Measurements from ENCODE around the gene PRRT4.

PRRT4 gene

DNA sequence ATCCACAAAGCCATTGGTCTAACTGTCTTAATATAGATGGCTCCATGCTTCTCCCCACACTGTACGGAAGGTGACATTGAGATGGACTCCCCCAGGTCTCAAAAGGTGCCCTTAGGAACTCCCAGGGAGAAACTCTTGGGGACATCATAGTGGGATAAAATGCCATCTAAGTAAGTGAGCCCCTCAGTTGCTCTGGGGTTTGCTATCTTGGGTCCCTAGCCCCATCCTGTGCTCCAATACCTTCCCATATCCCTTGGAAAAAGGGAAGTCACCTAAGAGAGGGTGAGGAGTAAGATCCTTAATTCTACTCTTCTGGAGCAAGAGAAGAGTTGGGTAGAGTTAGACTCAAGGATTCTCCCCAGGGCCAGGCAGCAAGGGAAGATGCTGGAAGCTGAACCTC, 7.9 kb downstream of the PRRT4 start:
- TF ChIP-seq, protein P1, sequence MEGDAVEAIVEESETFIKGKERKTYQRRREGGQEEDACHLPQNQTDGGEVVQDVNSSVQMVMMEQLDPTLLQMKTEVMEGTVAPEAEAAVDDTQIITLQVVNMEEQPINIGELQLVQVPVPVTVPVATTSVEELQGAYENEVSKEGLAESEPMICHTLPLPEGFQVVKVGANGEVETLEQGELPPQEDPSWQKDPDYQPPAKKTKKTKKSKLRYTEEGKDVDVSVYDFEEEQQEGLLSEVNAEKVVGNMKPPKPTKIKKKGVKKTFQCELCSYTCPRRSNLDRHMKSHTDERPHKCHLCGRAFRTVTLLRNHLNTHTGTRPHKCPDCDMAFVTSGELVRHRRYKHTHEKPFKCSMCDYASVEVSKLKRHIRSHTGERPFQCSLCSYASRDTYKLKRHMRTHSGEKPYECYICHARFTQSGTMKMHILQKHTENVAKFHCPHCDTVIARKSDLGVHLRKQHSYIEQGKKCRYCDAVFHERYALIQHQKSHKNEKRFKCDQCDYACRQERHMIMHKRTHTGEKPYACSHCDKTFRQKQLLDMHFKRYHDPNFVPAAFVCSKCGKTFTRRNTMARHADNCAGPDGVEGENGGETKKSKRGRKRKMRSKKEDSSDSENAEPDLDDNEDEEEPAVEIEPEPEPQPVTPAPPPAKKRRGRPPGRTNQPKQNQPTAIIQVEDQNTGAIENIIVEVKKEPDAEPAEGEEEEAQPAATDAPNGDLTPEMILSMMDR (IDR thresholded peaks at IDR 0.05; ENCODE audit: low read length, missing control alignments): no peak
- no peak overlapping the region for H3K4me3 ChIP-seq (replicated peaks; ENCODE audit: low read depth, low read length)
- DNase-seq (ENCODE audit: low read depth): no peak

DNA sequence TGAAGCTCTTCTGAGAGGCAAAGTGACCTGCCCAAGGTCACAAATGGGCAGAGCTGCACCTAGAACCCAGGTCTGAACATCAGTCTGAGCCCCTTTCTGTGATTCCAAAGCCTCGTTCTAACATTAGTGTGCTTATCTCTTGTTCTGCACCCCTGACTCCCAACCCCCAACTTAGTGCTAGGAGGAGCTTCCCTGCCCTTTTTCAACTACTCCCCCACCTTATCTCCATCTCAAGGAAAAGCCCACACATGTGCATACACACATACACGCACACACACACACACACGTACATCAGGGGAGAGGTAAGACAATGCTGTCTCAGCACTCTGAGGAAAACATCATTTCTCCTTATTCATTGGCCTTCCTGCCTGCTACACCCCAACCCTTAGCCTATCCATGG, 8.3 kb downstream of the PRRT4 start:
- no peak overlapping the region for H3K4me3 ChIP-seq (replicated peaks; ENCODE audit: low read depth, low read length)
- TF ChIP-seq, protein P1 (IDR thresholded peaks at IDR 0.05; ENCODE audit: low read length, missing control alignments): no peak
- DNase-seq (ENCODE audit: low read depth): no peak

DNA sequence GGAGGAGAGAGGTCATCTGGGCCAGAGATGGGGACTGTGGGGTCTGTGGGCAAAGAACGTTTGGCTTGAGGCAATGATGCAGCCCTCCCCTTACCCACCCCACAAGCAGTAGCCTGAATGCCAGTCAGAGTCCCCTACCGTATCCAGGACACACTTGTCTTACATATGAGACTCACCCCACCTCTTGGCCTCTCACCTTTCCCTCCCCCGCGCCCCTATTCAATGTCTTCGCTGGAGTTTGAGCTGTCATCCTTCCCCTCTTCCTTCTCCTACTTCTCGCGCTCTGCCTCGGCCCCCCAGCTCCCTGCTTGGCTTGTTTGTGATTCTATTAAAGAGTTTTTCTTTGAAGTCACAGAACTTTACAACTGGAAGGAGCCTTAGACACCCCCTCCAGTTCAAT, 8.9 kb downstream of the PRRT4 start:
- TF ChIP-seq, protein P1 (IDR thresholded peaks at IDR 0.05; ENCODE audit: low read length, missing control alignments): no peak
- no peak for DNase-seq (ENCODE audit: low read depth)

DNA sequence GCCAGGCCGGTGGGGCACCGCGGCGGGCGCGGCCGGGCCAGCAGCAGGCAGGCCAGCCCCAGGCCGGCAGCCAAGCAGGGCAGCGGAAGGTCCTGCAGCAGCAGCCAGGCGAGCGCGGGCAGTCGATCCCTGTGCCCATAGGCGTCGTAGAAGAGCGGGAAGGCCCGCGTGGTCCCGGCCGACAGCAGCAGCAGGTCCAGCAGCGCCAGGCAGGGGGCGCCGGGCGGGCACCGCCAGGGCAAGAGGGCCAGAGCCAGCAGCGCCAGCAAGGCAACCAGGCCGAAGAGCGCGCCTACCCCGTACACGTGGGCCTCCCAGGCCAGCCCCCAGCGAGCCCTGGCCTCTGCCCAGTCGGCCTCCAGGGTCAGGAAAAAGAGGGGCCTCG, 9.3 kb downstream of the PRRT4 start:
- no peak overlapping the region for H3K4me3 ChIP-seq (replicated peaks; ENCODE audit: low read depth, low read length)
- TF ChIP-seq, protein P1 (IDR thresholded peaks at IDR 0.05; ENCODE audit: low read length, missing control alignments): peak; percentile 19
- DNase-seq (ENCODE audit: low read depth): peak; percentile 51

More for the DNA sequence above, 8.9 kb downstream of the PRRT4 start:
- H3K4me3 ChIP-seq (replicated peaks; ENCODE audit: low read depth, low read length): no peak overlapping the region

DNA sequence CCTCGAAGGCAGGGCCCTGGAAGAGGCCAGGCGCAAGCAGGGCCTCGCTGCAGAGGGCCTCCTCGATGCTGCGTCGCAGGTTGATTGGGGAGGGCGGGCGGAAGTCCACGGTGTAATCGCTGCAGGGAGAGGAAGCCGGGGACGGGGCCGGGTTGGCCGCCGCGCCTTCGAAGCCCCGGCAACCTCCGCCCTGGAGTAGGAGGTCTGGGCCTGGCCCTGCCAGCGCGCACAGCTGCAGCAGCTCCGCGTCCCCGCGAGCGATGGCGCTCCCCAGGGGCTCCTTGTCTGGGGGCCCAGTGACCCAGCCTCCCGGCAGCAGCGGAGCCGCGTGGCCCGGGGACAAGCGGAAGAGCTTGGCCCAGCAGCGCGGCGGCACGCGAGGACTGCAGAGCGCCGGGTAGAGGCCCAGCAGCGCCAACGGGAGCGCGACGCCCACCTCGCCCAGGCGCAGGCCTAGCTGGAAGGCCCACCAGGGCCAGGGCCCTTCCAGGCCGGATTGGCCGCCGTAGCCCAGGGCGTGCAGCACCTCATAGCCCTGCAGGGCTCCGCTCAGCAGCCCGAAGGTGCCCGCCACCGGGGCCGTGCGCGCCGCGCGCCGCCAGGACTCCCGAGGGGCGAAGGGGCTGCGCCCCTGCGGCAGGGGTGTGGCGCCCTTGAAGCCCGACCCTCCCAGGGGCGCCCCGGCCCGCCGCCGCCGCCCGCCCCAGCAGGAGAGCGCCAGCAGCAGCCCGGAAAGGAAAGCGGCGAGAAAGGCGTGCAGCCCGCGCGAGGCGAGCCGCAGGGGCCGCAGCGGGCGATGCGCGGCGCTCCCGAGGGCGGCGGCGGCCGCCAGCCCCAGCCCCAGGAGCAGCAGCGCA, 10.0 kb downstream of the PRRT4 start:
- TF ChIP-seq, protein P1 (IDR thresholded peaks at IDR 0.05; ENCODE audit: low read length, missing control alignments): no peak
- no peak overlapping the region for H3K4me3 ChIP-seq (replicated peaks; ENCODE audit: low read depth, low read length)
- DNase-seq (ENCODE audit: low read depth): no peak

DNA sequence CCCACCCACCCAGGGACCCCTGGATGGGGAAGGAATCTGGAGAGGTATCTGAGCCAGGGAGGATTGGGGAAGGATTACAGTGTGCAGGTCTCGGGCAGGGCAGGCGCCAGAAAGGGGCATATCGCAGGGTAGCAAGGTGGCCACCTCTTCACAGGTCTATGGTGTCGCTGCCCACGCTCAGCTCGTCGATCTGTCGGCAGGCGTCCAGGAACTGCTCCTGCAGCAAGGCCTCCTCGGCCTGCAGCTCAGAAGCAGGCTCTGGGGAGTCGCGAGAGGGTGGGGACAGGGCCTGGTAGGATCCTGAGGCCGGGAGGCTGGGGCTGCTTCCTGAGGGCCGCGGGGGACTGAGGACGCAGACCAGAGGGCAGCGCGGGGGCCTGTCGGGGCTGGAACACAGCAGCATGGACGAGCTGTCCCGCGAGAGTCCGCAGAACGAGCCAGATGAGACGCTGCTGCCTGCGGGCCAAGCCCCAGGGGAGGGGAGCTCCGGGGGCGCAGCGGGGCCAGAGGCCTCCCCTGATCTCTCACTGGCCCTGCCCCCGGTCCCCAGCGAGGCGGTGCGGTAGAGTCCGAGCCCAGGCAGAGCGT, 10.7 kb downstream of the PRRT4 start:
- no peak overlapping the region for H3K4me3 ChIP-seq (replicated peaks; ENCODE audit: low read depth, low read length)
- DNase-seq (ENCODE audit: low read depth): no peak
- TF ChIP-seq, protein P1 (IDR thresholded peaks at IDR 0.05; ENCODE audit: low read length, missing control alignments): no peak
